ENCODE results near the gene ATXN7L3. TPM values are rescaled to one million over a fixed set of nuclear protein-coding genes. Genes with fewer than 3 reads are reported as not detected.

Gene ATXN7L3
- total RNA-seq, 4 donors from 2014 or later: 44.1 to 77.4 (median 52.3) TPM

- in situ Hi-C loops (cut with MboI; ENCODE audit: low pct_ligation_motif_present in 1 of 4, low pct_unique_long_range_greater_than_20kb in 1 of 4, low sequenced_read_pairs in 3 of 4) (no loop called here), intact Hi-C loops (cut with DNase I; ENCODE audit: low total_unique reads) (loop anchor here (10.0 kb wide), 1 partner anchor 962 kb away; the partner anchor contains the start of gene HEXIM1)
- WGBS, 2 donors (ENCODE audit: low coverage in 1 of 2): 91 to 100% methylated on average over 1 to 2 of the region's 2 CpGs
- H3K9me3 ChIP-seq: no peaks in the 10 kb centered on the region
- H3K27ac ChIP-seq: no peak overlapping the region
- no peak for DNase-seq
- no peaks in the 10 kb centered on the region for H3K27me3 ChIP-seq
- H3K4me3 ChIP-seq: no peak overlapping the region
- H3K4me1 ChIP-seq: peaks cover 11 to 23% (median 19%) of the 10 kb centered on the region in 4 donors
- TF ChIP-seq POLR2AphosphoS5 (IDR thresholded peaks at IDR 0.05) (no peak), CTCF (IDR thresholded peaks at IDR 0.05) (no peak), EP300 (IDR thresholded peaks at IDR 0.05; ENCODE audit: low read depth) (no peak), POLR2A (IDR thresholded peaks at IDR 0.05) (no peak)
- peaks cover 0 to 7% (median 0%) of the 10 kb centered on the region in 4 donors for H3K36me3 ChIP-seq
These were observed 16.7 kb downstream of the ATXN7L3 start for GRCh38 chr17:44183024-44183423.

- Histone ChIP-seq H3K4me1 (no peaks in the 10 kb centered on the region), H3K9me3 (no peaks in the 10 kb centered on the region), H3K4me3 (no peak overlapping the region), H3K27ac (no peak overlapping the region), H3K27me3 (no peaks in the 10 kb centered on the region), H3K36me3 (peaks cover 0 to 12% (median 0%) of the 10 kb centered on the region in 4 donors)
- 97% methylated on average over 9 of the region's 14 CpGs; no CpG with 5 or more reads in 1 of the 2 donors for WGBS, 2 donors (ENCODE audit: low coverage in 1 of 2)
- TF ChIP-seq EP300 (IDR thresholded peaks at IDR 0.05; ENCODE audit: low read depth) (no peak), CTCF (IDR thresholded peaks at IDR 0.05) (no peak), POLR2AphosphoS5 (IDR thresholded peaks at IDR 0.05) (no peak), POLR2A (IDR thresholded peaks at IDR 0.05) (no peak)
- in situ Hi-C loops (cut with MboI; ENCODE audit: low pct_ligation_motif_present in 1 of 4, low pct_unique_long_range_greater_than_20kb in 1 of 4, low sequenced_read_pairs in 3 of 4): no loop called here
- intact Hi-C loops (cut with DNase I; ENCODE audit: low total_unique reads): no loop called here
- DNase-seq: no peak
These were observed 21.6 kb downstream of the ATXN7L3 start for GRCh38 chr17:44178133-44178532.

- no peak for DNase-seq
- no peak for TF ChIP-seq EP300 (IDR thresholded peaks at IDR 0.05; ENCODE audit: low read depth)
- TF ChIP-seq POLR2A (IDR thresholded peaks at IDR 0.05): no peak
- TF ChIP-seq CTCF (IDR thresholded peaks at IDR 0.05): no peak
- TF ChIP-seq POLR2AphosphoS5 (IDR thresholded peaks at IDR 0.05): no peak
- H3K4me3 ChIP-seq: no peak overlapping the region
- H3K27me3 ChIP-seq: no peaks in the 10 kb centered on the region
- WGBS, 2 donors (ENCODE audit: low coverage in 1 of 2): 100% methylated on average over 4 of the region's 4 CpGs; no CpG with 5 or more reads in 1 of the 2 donors
- H3K9me3 ChIP-seq: no peaks in the 10 kb centered on the region
- in situ Hi-C loops (cut with MboI; ENCODE audit: low pct_ligation_motif_present in 1 of 4, low pct_unique_long_range_greater_than_20kb in 1 of 4, low sequenced_read_pairs in 3 of 4) (no loop called here), intact Hi-C loops (cut with DNase I; ENCODE audit: low total_unique reads) (no loop called here)
- no peaks in the 10 kb centered on the region for H3K4me1 ChIP-seq
- peaks cover 0 to 12% (median 0%) of the 10 kb centered on the region in 4 donors for H3K36me3 ChIP-seq
- H3K27ac ChIP-seq: no peak overlapping the region
These were observed 22.0 kb downstream of the ATXN7L3 start for GRCh38 chr17:44177640-44178039.

- no peaks in the 10 kb centered on the region for H3K27me3 ChIP-seq
- H3K36me3 ChIP-seq: peaks cover 0 to 12% (median 0%) of the 10 kb centered on the region in 4 donors
- peaks cover 0 to under 1% (median 0%) of the 10 kb centered on the region in 4 donors for H3K4me1 ChIP-seq
- no peaks in the 10 kb centered on the region for H3K9me3 ChIP-seq
- no peak overlapping the region for H3K4me3 ChIP-seq
- intact Hi-C loops (cut with DNase I; ENCODE audit: low total_unique reads): no loop called here
- no peak for DNase-seq
- H3K27ac ChIP-seq: no peak overlapping the region
- in situ Hi-C loops (cut with MboI; ENCODE audit: low pct_ligation_motif_present in 1 of 4, low pct_unique_long_range_greater_than_20kb in 1 of 4, low sequenced_read_pairs in 3 of 4): no loop called here
- 98 to 100% methylated on average over 1 to 33 of the region's 54 CpGs for WGBS, 2 donors (ENCODE audit: low coverage in 1 of 2)
- TF ChIP-seq CTCF (IDR thresholded peaks at IDR 0.05) (no peak), POLR2A (IDR thresholded peaks at IDR 0.05) (no peak), POLR2AphosphoS5 (IDR thresholded peaks at IDR 0.05) (no peak), EP300 (IDR thresholded peaks at IDR 0.05; ENCODE audit: low read depth) (no peak)
These were observed 22.8 kb downstream of the ATXN7L3 start for GRCh38 chr17:44176671-44177501.
